GM19099 (cell line): ENCODE data around the gene TARDBP.

Experiments
- POLR2A ChIP-seq: IDR thresholded peaks from 3 replicates; pipeline ENCODE4 v1.6.1; 2011; ENCODE audit warnings: low read depth; ENCODE audit not compliant: insufficient read length; ENCODE audit errors: extremely low read depth

The TARDBP gene

DNA sequence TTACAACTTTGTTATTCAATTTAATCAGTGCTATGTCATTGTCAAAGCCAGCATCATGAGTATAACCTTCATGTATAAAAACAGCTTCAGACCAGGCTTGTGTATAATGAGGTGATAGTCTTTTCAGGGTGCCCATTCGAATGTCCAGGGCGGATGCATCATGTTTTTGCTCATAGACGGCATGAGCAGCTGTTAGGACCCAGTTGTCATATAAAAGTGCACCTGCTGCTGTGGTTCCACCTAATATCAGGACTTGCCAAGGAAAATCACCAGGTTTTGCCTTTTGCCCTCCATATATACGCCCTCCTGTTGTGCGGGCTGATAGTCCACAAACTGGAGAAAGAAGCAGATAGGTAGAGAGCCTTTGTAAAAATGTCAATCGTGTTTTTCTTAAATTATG is 14.9 kb downstream of the TARDBP start:
- TF ChIP-seq POLR2A, result no peak

DNA sequence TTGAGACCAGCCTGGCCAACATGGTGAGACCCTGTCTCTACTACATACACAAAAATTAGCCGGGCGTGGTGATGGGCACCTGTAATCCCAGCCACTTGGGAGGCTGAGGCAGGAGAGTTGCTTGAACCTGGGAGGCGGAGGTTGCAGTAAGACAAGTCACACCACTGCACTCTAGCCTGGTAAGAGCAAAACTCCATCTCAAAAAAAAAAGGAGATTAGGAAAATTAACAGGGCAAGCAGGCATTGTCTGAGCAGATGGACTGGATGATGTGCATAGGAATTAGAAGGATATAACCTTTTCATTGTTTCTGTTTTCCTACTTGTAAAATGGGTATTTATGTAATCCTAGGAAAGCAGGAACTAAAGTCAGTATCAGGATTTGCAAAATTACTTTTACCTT is 15.6 kb downstream of the TARDBP start:
- TF ChIP-seq POLR2A, result no peak

DNA sequence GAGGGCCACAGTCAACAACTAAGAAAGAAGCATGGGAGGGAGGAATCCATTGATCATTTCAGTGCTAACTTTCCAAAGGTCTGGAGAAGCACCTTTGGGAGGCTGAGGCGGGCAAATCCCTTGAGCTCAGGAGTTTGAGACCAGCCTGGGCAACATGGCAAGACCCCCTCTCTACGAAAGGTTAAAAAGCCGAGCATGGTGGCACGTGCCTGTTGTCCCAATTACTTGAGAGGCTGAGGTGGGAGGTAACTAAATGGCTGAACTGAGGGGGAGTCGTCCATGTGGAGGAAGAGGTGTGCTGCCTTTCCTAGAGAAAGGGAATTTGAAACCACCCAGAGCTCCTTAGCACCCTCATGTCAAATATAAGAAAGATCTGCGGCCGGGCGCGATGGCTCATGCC is 18.4 kb downstream of the TARDBP start:
- no peak for TF ChIP-seq POLR2A

DNA sequence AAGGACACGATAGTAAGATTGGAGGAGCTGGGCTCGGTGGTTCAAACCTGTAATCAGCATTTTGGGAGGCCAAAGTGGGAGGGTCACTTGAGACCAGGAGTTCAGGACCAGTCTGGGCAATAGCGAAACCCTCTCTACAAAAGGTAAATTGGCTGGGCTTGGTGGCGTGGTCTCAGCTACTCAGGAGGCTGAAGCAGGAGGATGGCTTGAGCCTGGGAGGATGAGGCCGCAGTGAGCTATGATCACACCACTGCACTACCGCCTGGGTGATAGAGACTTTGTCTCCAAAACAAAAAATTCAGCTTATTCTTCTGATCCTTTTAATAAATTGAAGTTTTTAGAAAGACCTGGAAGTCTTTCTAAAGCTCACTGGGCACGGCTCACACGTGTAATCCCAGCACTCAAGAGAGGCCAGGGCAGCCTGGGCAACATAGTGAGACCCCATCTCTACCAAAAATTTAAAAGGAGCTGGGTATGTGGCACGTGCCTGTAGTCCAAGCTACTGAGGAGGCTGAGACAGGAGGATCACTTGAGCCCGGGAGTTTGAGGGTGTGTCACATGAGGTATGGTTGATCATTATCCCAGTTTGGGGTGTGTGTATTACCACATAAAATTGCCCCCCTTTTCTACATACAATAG is 19.3 kb downstream of the TARDBP start:
- no peak for TF ChIP-seq POLR2A

DNA sequence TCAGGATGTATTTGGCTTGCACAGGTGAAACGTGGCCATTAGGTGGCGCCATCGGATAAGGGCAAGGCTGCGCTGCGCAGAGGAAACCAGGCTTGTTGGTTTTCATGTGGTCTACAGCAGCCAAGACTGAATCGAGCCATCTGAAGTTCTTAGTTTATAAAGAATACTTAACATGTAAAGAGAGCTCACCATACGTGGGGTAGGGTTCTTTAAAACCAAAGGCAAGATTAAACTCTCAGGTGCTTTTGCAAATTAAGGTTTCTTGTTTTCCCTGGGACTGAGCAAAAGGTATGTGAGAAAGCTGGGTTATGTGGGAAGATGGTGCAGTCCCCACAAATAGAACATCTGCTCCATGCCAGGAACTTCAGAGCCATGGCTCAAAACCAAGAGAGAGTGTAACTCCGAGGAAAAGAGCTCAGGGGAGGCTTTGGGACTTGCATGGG is 25.3 kb downstream of the TARDBP start:
- TF ChIP-seq POLR2A, result no peak

DNA sequence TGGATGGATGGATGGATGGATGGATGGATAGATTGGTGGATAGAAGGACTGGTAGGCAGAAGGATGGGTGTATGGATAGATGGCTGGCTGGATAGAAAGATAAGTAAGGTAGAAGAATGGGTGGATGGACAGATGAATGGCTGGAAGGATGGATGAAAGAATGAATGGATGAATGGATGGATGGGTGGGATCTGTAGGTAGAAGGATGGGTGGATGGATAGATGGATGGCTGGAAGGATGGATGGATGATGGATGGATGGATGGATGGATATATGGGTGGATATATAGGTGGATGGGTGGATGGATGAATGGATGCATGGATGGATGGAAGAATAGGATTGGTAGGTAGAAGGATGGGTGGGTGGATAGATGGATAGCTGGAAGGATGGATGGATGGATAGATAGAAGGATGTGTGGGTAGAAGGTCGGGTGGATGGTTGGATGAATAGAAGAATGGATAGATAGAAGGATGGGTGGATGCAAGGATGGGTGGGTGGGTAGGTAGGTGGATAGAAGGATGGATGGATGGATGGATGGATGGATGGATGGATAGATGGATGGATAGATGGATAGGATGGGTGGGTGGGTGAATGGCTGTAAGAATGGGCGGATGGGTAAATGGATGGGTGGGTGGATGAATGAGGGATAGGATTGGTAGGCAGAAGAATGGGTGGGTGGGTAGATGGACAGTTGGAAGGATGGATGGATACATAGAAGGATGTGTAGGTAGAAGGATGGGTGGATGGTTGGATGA is 27.1 kb downstream of the TARDBP start:
- TF ChIP-seq POLR2A, result no peak

DNA sequence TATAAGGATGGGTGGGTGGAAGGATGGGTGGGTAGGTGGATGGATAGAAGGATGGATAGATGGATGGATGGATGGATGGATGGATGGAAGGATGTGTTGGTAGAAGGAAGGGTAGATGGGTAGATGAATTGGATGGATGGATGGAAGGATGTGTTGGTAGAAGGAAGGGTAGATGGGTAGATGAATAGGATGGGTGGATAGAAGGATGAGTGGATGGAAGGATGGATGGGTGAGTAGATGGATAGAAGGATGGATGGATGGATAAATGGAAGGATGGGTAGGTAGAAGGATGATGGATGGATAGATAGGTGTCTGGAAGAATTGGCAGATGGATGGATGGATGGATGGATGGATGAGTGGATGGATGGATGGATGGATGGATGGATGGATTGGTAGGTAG is 28.6 kb downstream of the TARDBP start:
- no peak for TF ChIP-seq POLR2A

DNA sequence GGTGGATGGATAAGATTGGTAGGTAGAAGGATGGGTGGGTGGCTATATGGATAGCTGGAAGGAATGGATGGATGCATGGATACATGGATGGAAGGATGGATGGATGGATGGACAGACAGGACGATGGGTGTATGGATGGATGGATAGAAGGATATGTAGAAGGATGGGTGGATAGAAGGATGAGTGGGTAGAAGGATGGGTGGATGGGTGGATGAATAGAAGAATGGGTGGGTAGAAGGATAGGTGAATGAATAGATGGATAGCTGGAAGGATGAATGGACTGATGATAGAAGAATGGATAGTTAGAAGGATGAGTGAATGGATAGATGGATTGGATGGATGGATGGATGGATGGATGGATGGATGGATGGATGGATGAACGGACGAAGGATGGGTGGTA is 29.6 kb downstream of the TARDBP start:
- no peak for TF ChIP-seq POLR2A

DNA sequence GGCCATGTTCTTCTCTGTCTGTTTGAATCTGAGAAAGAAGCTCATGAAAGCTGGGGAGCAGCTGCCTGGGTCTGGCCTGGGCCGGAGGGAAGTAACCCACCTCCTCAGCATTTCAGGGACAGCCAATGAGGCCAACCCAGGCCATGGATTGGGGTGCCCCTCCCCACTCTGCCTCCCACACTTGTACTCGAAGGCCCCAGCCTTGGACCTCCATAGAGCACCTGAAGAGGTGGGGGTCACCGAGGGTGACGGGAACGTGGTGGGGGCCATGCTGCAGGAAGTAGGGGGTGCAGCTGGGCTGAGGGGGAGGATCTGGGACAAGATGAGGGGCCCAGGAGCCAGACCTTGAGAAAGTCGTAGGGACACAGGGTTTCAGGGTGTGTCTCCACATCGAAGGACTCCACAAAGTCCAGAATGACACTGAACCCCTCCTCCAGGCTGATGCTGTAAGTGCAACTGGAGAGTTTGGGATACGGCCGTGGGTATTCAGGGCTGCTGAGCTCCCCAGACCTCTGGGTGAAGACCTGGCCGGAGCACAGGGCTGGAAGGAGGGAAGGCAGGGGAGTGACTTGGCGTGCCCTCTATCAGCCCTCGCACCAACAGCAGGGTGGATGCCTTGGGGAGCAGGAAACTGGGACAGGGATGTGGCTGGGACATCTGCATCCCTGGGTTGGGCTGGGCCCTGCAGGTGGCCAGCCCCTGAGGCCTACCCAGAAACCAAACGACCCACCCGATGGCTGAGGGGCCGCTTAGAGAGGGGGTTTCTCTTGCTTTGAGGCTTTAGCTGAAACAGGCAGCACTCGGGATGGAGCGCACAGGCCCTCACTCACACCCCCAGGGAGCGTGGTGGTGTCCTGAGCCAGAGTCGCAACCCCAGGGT is 30.8 kb downstream of the TARDBP start:
- TF ChIP-seq POLR2A, result no peak

DNA sequence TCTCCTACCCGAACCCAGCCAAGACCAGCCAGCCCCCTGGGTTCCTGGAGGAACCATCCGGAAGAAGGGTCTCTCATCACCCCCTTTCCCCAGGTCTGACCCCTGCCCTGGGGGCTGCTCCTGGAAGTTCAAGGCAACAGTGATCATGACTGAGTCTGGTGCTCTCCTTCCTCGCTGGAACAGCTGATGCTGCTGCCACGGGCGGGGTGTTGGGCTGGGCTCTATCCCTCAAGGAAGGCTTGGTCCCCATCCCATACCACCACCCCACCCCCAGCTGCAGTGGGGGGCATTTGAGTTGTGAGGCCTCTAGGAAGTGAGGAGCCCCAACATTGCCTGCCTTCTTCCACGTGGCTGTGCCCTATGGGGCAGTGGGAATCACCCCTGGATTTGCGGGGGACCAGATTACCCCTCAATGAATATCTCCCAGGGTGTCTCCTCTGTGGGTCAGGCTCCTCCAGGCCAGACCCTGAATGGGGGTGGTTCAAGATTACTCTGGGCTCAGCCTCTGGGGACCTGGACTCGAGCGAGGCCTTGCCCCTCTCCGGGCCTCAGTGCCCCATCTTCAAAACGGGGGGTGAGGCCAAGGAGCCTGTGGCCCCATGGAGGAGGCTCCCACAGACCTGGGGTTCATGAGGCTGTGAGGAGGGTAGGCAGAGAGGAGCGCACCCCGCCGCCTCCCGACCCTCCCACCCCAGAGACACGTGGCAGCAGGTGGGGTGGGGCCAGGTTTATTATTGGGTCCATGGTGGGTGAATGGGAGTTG is 31.8 kb downstream of the TARDBP start:
- TF ChIP-seq POLR2A, result no peak

DNA sequence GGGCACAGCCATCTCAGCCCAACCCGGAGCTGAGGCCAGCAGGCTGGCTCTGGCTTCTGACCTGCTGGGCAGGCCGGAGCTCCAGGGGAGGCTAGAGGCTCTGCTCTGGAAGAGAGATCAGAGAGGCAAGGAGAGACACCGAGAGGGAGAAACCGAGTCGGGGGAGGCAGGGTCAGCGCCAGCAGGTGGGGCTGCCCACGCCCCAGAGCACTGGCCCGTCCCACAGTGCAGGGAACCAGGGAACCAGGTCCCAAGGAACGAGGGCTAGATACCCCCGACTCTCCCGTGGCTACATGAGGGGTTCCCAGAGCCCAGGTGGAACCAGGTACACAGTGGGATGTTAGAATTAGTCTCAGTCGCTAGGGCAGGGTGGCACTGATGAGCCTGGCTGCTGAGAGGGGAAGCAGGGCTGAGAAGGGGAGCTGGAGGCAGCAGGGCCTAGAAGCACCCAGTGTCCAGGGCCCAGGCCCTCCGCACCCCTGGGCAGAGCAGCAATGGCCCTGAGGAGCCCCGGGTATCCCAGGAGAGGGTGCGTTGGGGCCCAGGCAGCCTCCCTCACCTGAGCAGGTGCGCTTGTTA is 32.5 kb downstream of the TARDBP start:
- no peak for TF ChIP-seq POLR2A

DNA sequence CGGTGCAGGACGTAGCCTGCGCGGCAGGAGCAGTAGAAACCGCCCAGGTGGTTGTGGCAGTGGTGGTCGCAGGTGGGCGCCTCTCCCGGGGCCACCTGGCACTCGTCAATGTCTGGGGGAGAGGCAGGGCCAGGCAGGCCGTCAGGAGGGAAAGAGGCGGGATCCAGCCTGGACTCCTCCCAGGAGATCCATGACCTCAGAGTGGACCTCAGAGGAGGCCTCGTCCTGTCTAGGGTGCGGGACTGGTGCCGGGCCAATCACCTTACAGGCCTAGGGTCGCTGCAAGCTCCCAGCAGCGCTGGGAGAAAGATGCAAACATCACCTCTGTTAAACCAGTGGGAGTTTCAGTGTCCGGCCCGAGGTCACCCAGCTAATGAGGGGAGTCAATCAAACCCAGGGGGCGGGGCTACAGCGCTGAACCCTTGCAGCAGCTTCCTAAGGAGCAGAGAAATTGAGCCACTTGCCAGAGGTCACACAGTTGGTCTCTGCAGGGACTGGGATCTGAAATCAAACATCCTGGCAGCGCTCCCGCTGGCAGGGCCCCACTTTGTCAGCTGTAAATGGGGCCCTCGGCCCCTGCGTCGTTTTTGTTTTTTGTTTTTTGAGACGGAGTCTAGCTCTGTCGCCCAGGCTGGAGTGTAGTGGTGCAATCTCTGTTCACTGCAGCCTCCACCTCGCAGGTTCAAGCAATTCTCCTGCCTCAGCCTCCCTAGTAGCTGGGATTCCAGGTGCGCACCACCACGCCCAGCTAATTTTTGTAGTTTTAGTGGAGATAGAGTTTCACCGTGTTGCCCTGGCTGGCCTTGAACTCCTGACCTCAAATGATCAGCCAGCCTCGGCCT is 33.2 kb downstream of the TARDBP start:
- no peak for TF ChIP-seq POLR2A

DNA sequence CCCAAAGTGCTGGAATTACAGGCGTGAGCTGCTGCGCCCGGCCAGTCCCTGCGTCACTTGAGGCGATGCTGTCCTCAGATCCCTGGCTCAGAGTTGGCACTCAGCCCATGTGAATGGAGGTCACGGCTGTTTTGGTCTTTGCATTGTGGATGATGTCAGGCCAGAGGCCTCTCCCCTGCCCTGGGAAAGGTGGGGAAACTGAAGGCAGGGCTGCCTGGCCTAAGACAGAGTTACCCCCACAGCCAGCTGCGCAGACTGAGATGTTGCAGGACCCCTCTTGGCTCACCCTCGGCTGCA is 33.8 kb downstream of the TARDBP start:
- TF ChIP-seq POLR2A, result no peak

DNA sequence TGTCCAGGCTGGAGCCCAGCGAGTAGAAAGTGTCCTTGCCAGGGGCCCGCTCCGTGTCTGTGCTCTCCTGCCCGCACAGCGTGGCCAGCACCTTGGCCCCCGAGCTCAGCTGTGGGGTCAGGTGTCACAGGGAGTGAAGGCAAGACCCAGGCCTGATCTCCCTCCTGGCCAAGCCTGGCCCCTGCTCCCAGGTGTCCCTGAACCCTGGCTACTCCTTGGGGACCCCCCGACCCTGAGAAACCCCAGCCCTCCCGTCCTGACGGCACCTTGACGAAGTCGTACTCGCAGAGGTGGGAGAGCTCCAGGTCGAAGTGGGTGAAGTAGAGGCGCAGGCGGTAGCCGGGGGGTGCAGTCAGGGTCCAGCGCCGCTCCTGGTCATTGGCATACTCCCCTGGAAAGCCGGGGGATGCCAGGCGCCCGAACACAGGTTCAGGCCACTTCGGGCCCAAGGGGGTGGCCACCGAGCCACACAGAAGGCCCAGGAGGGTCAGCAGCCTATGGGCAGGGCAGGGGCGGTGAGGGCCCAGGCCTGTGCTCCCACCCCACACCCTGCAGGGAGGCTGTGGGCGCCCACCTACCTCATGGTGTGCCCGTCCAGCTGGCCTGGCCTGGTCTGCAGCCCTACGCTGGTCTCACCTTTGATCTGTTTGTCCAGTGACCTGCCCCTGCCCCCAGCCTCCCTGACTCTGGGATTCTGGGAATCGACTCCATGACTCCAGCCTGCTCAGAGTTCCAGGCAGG is 34.3 kb downstream of the TARDBP start, which contains the start of gene MASP2:
MASP2 (minus strand) TSS at position 615 of the 741 bp plus-strand sequence; CDS start at position 583, 32 bp downstream.
- TF ChIP-seq POLR2A, result no peak
